SIG-M5 treated with dmso at 0.1 percent for 504 hours (cell line): ENCODE data around the gene MFSD12.

Experiments
- DNase-seq: peaks from one replicate; lab custom pipeline; 2025; ENCODE audit not compliant: unreplicated experiment; lab: John Stamatoyannopoulos, UW

MFSD12 gene

DNA sequence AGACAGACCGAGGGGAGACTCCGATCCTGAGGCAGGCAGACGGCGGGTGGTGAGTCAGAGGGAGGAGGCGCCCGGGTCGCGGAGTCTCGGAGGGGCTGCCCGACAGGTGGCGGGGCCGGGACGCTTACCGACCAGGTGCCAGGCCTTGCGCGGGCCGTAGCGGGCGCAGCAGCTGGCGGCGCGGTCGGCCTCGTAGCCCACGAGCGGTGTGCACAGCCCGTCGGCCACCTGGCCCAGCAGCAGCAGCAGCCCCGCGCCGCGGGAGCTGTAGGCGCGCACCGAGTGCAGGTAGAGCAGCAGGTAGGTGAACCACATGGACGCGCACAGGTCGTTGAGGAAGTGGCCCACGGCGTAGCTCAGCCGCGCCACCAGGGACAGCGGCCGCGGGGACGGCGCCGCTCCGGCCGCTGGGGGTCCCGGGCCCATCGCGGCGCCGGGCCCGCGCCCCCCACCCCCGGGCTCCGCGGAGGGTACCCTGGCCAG, 367 bp downstream of the MFSD12 start:
- DNase-seq = no peak

DNA sequence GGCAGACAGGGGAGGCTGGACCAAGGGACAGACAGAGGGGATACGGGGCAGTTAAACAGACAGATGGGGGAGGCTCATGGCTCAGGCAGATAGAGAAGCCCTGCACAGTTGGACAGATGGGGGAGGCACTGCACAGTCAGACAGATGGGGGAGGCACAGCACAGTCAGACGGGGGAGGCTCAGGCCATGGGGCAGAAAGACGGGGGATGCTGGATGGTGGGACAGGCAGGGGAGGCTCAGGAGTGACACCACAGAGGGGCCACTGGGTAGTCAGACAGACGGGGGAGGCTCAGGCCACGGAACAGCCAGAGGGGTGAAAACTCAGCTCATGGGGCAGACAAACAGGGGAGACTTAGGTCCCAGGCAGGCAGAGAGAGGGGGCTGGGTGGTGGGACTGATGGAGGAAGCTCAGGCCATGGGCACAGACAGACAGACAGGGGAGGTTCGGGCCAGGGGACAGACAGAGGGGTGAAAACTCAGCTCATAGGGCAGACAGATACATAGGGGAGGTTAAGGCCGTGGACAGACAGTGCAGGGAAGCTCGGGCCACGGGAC, 886 bp downstream of the MFSD12 start:
- DNase-seq = no peak

- DNase-seq = no peak
Measured at GRCh38 chr19:3555653-3556422, 1.5 kb downstream of the MFSD12 start.

DNA sequence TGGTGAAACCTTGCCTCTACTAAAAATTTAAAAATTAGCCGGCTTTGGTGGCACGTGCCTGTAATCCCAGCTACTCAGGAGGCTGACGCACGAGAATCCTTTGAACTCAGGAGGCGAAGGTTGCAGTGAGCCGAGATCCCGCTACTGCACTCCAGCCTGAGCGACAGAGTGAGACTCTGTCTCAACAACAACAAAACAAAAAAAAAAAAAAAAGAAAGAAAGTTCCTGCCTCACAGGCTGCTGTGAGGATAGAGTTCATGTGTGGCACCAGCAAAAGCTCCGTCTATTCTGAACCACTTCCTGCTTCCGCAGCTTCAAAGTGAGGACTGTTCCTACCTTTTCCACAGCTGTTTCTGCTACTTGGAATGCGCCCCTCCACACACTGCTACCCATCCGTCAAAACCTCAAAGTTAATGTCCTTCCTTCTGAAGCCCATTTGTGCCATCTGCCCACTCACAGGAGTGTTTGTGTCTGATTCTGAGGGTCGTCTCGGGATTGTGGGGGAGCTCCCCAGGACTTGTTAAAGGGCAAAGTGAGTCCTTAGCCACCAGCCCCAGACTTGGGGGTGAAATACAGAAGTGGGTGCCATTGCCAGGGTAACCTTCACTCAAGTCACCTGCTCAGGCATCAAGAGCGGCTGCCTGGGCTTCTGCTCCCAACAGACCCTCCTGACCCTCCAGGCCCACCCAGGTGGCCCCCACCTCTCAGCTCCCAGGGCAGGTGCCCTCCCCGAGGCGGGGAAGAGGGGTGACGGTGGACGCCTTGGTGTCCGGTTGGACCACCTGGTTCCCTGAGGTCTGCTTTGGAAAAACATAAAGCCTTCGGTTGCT, 2.9 kb downstream of the MFSD12 start:
- peak; percentile 37 for DNase-seq

DNA sequence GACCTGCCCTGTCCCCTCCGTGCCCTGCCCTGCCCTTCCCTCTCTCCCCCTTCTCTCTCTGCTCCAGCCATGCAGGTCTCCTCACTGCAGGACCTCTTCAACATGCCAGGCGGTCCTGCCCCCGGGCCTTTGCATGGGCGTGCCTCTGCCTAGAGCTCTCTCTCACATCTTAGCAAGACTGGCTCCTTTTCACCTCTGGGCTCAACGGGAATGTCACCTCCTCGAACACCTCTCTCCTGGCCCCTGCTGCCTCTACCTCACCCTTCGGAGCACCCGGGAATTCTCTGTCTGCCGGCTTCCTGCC, 5.6 kb downstream of the MFSD12 start:
- no peak for DNase-seq

- DNase-seq = no peak
Measured at GRCh38 chr19:3550947-3551791, 6.2 kb downstream of the MFSD12 start.

DNA sequence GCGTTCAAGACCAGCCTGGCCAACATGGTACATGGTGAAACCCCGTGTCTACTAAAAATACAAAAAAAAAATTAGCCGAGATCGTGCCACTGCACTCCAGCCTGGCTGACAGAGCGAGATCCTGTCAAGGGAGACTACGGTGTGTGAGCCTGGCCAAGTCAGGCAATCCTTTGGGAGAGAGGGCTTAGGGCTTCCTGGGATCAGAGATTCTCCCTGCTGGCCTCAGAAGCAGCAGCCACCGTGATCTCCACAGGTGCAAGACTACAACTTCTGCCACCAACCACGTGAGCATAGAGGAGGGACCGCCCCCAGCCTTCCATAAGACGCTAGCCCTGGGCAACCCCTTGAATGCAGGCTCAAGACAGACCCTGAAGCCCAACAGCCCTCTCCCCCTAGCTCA, 7.6 kb downstream of the MFSD12 start:
- no peak for DNase-seq

DNA sequence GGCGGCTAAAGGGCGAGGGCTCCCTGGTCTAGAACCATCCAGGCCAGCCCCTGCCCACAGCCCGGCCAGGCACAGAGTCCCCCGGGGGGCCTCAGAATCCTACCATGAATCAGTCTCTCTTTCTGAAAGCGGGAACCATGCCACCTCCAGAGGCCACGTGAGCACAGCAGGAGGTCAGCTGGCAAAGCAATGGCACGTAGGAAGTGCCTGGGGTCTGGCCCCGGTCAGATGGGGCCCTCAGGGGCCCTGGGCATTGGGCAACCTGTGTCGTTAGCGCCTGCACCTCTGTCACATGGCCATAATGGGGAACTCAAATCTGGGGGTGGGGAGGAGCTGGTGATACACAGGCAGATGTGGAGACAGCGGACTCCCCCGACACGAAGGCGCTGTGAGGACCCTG, 8.8 kb downstream of the MFSD12 start:
- DNase-seq = peak; percentile 61

- no peak for DNase-seq
Measured at GRCh38 chr19:3547767-3548282, 9.6 kb downstream of the MFSD12 start.

- no peak for DNase-seq
Measured at GRCh38 chr19:3547301-3547731, 10.1 kb downstream of the MFSD12 start.

DNA sequence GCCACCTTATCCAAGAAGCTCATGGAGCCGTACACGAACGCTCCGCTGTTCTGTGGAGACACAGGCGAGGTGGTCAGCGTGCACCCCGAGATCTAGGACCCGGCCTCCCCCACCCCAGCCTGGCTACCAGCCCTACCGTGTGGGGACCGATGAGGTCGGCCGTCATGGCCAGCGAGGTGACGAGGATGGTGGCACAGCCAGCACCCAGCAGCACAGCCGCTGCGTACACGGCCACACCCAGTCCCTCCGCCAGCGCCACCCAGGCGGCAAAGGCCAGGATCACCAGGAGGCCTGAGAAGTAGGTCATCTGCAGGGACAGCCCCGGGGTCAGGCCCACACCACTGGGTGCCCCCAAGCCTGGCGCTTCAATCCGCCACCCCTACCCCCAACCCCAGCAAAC, 11.3 kb downstream of the MFSD12 start:
- no peak for DNase-seq

- DNase-seq = no peak
Measured at GRCh38 chr19:3545669-3546034, 11.7 kb downstream of the MFSD12 start.

- DNase-seq = no peak
Measured at GRCh38 chr19:3544742-3545668, 12.4 kb downstream of the MFSD12 start.

GRCh38 chr19:3544058-3544376, 13.4 kb downstream of the MFSD12 start:
- DNase-seq = no peak

GRCh38 chr19:3543150-3544057, 14.0 kb downstream of the MFSD12 start:
- DNase-seq = no peak

DNA sequence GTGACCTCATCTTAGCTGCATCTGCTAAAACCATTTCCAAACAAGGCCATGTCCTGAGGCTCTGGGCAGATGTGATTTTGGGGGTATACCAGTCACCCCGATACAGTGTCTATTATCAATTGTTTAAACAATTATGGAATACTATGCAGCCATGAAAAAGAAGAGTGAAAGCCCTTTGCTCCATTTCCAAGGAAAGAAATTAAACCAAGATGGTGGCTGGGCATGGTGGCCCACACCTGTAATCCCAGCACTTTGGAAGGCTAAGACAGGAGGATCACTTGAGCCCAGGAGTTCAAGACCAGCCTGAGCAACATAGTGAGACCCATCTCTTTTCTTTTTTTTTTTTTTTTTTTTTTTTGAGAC, 17.6 kb downstream of the MFSD12 start:
- no peak for DNase-seq

- DNase-seq = no peak
Measured at GRCh38 chr19:3538965-3539755, 18.2 kb downstream of the MFSD12 start, which contains the start of gene TEKTIP1. Gene TEKTIP1 (plus strand): TSS chr19:3539174. CDS start chr19:3539178, 4 bp downstream.

- DNase-seq = no peak
Measured at GRCh38 chr19:3538258-3538929, 19.0 kb downstream of the MFSD12 start.
